IPS DF 6.9 (cell line): ENCODE measurements around the gene NEGR1.

Experiments
- DNase-seq: peaks from one replicate; pipeline ENCODE4 v3.0.0-alpha.2; 2013; ENCODE audit warnings: low read depth, low spot score
- H3K27ac ChIP-seq: one replicate; pipeline ENCODE4 v1.5.1; 2013; ENCODE audit warnings: low read length, control low read depth
- H3K27me3 ChIP-seq: 2 replicates; pipeline ENCODE4 v1.6.1; 2013; ENCODE audit warnings: mild to moderate bottlenecking, low read length; ENCODE audit not compliant: control insufficient read depth, insufficient read depth
- H3K36me3 ChIP-seq: 2 replicates; pipeline ENCODE4 v1.6.1; 2013; ENCODE audit warnings: low read length; ENCODE audit not compliant: control insufficient read depth, insufficient read depth
- H3K4me1 ChIP-seq: 2 replicates; pipeline ENCODE4 v1.6.1; 2013; ENCODE audit warnings: low read length; ENCODE audit not compliant: control insufficient read depth, insufficient read depth
- H3K4me3 ChIP-seq: 2 replicates; pipeline ENCODE4 v1.5.1; 2013; ENCODE audit warnings: mild to moderate bottlenecking, low read length
- H3K9me3 ChIP-seq: 2 replicates; pipeline ENCODE4 v1.6.1; 2013; ENCODE audit warnings: low read length, inconsistent platforms; ENCODE audit not compliant: control insufficient read depth, insufficient read depth
- WGBS: extraction: QIAGEN DNeasy Blood & Tissue Kit; methylation state at CpG from one replicate; pipeline ENCODE4 v1.1.7; 2013; ENCODE audit warnings: mixed read lengths, missing lambda C conversion rate; ENCODE audit not compliant: insufficient read length, insufficient coverage; 5-methylcytosine and 5-hydroxymethylcytosine counted together

NEGR1 gene

GRCh38 chr1:72100771-72101170 lies 181.6 kb downstream of the NEGR1 start:
- no peak overlapping the region for H3K4me3 ChIP-seq
- no peak overlapping the region for H3K27ac ChIP-seq
- no peaks in the 10 kb centered on the region for H3K27me3 ChIP-seq
- DNase-seq, result no peak
- H3K9me3 ChIP-seq, result no peaks in the 10 kb centered on the region
- H3K4me1 ChIP-seq, result no peaks in the 10 kb centered on the region
- no peaks in the 10 kb centered on the region for H3K36me3 ChIP-seq
- WGBS, result no CpG with 5 or more reads among the region's 2 CpGs

DNA sequence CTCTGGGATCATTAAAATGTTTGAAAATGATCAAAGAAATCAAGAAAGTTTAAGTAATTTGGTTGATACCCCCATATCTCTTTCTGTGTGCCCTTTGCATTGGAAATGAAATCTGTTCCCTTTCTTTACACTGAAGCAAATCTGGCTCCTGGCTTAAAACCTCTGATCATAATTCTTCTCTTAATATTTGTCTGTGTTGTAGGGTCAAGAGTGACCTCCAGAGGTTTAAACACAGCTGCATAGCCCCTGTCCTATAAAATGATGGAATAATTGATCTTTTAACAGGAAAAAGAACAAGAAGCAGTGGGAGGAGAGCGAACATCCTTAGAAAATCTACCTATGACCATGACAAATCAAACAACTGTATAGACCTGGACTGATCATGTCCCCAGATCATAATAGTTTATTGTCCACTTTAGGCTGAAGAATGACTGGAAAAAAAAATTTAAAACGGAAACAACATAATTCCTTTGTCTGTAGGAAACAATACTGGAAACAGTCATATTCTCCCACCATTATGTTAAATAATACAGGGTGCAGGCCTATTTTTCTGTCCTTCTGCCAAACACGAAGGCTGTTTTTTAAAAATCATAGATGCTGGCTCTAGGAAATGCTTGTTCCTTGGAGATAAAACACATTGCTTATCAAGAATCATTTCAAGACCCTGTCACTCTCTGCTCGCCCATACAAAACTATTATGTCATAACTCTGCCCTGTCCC lies 184.3 kb downstream of the NEGR1 start:
- H3K4me1 ChIP-seq, result no peaks in the 10 kb centered on the region
- H3K27me3 ChIP-seq, result no peaks in the 10 kb centered on the region
- DNase-seq, result no peak
- H3K36me3 ChIP-seq, result no peaks in the 10 kb centered on the region
- WGBS, result no CpG with 5 or more reads among the region's 4 CpGs
- no peak overlapping the region for H3K27ac ChIP-seq
- no peaks in the 10 kb centered on the region for H3K9me3 ChIP-seq
- H3K4me3 ChIP-seq, result no peak overlapping the region

DNA sequence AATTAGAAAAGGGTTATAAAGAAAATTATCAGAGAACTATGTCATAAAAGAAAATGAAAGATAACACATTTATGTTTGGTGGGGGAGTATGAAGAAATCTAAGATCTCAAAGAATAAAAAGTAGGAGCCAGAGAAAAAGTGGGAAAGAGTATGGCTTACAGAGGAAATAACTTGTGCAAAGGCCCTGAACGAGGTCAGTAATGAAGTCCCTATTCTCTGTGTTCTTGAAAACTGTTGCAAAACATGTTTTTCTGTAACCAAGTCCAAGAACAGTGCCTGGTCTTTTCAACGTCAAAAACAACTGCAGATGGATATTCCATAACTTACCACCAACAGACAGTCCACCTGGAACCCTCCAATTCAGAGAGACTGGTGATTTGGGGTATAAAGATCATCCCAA lies 188.1 kb downstream of the NEGR1 start:
- Histone ChIP-seq H3K27ac (no peak overlapping the region), H3K36me3 (no peaks in the 10 kb centered on the region), H3K9me3 (no peaks in the 10 kb centered on the region), H3K27me3 (no peaks in the 10 kb centered on the region), H3K4me3 (no peak overlapping the region), H3K4me1 (no peaks in the 10 kb centered on the region)
- WGBS, result no CpG with 5 or more reads among the region's 2 CpGs
- no peak for DNase-seq

GRCh38 chr1:72086394-72086793 lies 195.9 kb downstream of the NEGR1 start:
- DNase-seq, result no peak
- Histone ChIP-seq H3K4me1 (no peaks in the 10 kb centered on the region), H3K27me3 (no peaks in the 10 kb centered on the region), H3K36me3 (no peaks in the 10 kb centered on the region), H3K4me3 (no peak overlapping the region), H3K27ac (no peak overlapping the region), H3K9me3 (no peaks in the 10 kb centered on the region)
- WGBS, result no CpG with 5 or more reads among the region's 3 CpGs

DNA sequence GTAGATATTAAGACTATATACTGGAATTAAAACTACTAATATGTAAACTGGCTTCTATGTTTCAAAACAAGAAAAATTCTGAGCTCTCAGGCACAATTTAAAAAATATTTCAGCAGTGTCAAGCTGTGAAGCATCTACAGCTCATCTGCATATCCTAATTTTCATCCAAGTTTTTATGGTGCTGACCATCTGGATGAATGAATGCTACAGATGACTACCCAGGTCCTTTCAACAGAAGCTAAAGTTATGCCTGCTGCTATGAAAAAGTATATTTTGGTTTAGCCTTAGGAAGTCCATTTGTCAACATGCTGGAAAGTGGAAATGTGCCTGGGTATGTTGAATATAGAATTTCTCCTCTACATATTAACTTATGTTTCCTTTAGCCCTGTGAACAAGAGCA lies 206.9 kb downstream of the NEGR1 start:
- Histone ChIP-seq H3K9me3 (no peaks in the 10 kb centered on the region), H3K27me3 (no peaks in the 10 kb centered on the region), H3K36me3 (no peaks in the 10 kb centered on the region), H3K4me1 (no peaks in the 10 kb centered on the region), H3K27ac (no peak overlapping the region), H3K4me3 (no peak overlapping the region)
- no peak for DNase-seq

DNA sequence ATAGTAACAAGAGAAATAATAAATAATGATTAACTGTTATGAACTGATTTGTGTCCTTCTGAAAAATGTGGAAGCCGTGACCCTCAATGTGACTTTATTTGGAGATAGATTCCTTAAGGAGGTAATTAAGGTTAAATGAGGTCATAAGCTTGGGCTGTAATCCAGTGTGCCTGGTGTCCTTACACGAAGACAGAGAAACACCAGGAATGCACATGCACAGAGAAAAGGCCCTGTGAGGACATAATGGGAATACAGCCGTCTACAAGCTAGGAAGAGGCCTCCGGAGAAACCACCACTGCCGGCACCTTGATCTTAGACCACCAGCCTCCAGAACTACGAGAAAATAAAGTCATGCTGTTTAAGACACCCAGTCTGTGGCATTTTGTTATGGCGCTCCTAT lies 215.9 kb downstream of the NEGR1 start:
- Histone ChIP-seq H3K9me3 (no peaks in the 10 kb centered on the region), H3K36me3 (no peaks in the 10 kb centered on the region)
- WGBS, result no CpG with 5 or more reads among the region's 7 CpGs

DNA sequence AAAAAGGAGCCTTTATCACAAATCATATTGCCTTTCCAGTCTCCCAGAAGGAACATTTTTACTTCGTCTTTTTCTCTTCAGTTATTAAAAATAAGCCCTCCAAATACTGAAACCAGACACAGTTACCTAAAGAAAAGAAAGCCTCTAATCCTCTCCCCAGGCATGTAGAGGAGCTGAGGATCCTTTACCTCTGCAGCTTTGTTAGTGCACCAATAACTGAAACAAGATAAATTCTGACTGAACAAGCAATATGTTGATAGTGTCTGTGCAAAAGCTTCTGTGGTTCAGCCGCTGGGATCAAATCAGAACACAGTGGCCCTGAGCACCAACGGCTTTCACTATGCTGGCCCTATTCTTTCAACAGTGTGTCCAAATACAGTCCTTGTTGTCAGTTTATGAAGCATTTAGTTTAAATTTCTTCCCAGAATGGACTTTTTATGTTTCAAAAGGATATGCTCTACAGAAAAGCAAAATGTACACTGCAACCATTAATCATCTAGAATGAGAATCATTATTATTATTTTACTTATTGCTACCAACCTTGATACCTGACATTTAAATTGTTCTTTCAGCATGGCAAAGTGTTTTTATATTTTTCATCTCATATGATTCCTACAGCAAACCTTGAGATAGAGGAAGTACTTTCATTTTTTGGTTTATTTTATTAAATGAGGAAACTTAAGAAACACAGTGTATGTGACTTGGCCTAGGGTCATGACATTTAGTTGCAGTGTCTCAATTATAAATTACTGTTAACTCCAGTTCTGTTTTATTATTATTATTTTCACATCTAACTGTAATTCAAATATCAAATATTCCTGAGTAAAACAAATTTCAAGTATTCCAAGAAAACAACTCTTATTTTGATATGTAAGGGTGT lies 217.9 kb downstream of the NEGR1 start:
- H3K4me3 ChIP-seq, result no peak overlapping the region
- no peak overlapping the region for H3K27ac ChIP-seq
- H3K27me3 ChIP-seq, result no peaks in the 10 kb centered on the region
- no peaks in the 10 kb centered on the region for H3K4me1 ChIP-seq
- no peak for DNase-seq
- WGBS, result no CpG with 5 or more reads among the region's 3 CpGs
- H3K36me3 ChIP-seq, result no peaks in the 10 kb centered on the region
- no peaks in the 10 kb centered on the region for H3K9me3 ChIP-seq

More for the DNA sequence above, 215.9 kb downstream of the NEGR1 start:
- H3K4me1 ChIP-seq, result no peaks in the 10 kb centered on the region
- no peak overlapping the region for H3K4me3 ChIP-seq
- DNase-seq, result no peak
- no peaks in the 10 kb centered on the region for H3K27me3 ChIP-seq
- H3K27ac ChIP-seq, result no peak overlapping the region

- H3K9me3 ChIP-seq, result no peaks in the 10 kb centered on the region
- no peaks in the 10 kb centered on the region for H3K36me3 ChIP-seq
- WGBS, result no CpG with 5 or more reads among the region's 7 CpGs
- no peaks in the 10 kb centered on the region for H3K27me3 ChIP-seq
- DNase-seq, result no peak
- no peaks in the 10 kb centered on the region for H3K4me1 ChIP-seq
- H3K27ac ChIP-seq, result no peak overlapping the region
- no peak overlapping the region for H3K4me3 ChIP-seq
Observed at GRCh38 chr1:72063364-72064044, 218.8 kb downstream of the NEGR1 start.

DNA sequence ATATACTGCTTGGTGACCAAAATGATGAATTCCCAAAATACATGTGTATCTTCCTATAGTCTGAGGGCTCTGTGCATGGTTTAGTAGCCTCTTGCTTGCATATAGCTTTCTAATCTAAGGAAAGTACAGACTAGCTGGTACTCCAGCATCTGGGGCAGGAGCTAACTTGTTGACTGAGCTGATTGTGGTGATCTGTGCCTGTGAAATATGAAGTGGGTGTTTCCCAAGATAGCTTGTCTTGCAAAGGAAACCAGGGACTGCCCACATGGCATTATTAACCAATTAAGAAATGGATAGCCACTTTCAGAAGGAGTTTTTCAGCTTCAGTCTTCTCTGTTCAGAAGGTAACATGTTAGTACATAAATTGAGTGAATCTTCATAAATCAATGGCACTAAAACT lies 219.8 kb downstream of the NEGR1 start:
- no peaks in the 10 kb centered on the region for H3K27me3 ChIP-seq
- no peaks in the 10 kb centered on the region for H3K36me3 ChIP-seq
- no peak for DNase-seq
- no peak overlapping the region for H3K27ac ChIP-seq
- no peaks in the 10 kb centered on the region for H3K4me1 ChIP-seq
- H3K4me3 ChIP-seq, result no peak overlapping the region
- no peaks in the 10 kb centered on the region for H3K9me3 ChIP-seq

- H3K27me3 ChIP-seq, result no peaks in the 10 kb centered on the region
- no peak for DNase-seq
- H3K9me3 ChIP-seq, result no peaks in the 10 kb centered on the region
- no peak overlapping the region for H3K27ac ChIP-seq
- no peaks in the 10 kb centered on the region for H3K36me3 ChIP-seq
- no peak overlapping the region for H3K4me3 ChIP-seq
- no CpG with 5 or more reads among the region's 3 CpGs for WGBS
- H3K4me1 ChIP-seq, result no peaks in the 10 kb centered on the region
Observed at GRCh38 chr1:72060466-72061245, 221.7 kb downstream of the NEGR1 start.
